Stomach (tissue), 4 donors: Measurements from ENCODE around the gene FAM47E.

ENCODE experiments used
- EP300 ChIP-seq: sonication (generic); formaldehyde crosslinking; IDR thresholded peaks from one replicate; pipeline ENCODE4 v1.6.1; 2017; ENCODE audit warnings: antibody characterized with exemption
- TF ChIP-seq, protein P1 (sequence below), 7 experiments: fragments of 450-650 bp in 4 of 7; fragments of 200-600 bp in 3 of 7; sonication (generic) in 3 of 7; IDR thresholded peaks; one replicate each; pipeline ENCODE4 v1.5.1; 2016 to 2019; ENCODE audit warnings: antibody characterized with exemption in 7 of 7, control low read depth in 2 of 7, mild to moderate bottlenecking in 1 of 7

DNA sequence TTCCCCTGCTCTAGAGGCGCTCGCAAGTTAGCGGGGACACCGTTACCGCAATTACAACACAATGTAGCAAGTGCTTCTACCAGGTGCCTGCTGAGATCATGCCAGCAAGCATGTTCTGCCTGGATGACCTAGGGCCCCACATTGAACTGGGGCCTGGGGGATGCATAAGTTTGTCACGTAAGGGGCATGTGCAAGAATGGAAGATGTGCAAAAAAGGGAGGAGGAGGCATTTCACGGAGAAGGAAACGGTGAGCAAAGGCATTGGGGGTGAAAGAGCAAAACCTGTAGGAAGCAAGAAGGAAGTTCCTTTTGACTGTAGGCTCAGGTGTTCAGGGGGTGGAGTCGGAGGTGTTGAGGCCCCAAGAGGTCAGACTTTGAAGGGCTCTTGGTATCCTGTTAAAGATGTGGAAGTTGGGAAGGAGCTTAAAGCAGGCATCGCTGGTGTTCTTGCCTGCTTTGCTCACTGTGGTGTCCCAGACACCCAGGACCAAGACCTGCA, 37.3 kb upstream of the FAM47E start:
- TF ChIP-seq, protein P1, sequence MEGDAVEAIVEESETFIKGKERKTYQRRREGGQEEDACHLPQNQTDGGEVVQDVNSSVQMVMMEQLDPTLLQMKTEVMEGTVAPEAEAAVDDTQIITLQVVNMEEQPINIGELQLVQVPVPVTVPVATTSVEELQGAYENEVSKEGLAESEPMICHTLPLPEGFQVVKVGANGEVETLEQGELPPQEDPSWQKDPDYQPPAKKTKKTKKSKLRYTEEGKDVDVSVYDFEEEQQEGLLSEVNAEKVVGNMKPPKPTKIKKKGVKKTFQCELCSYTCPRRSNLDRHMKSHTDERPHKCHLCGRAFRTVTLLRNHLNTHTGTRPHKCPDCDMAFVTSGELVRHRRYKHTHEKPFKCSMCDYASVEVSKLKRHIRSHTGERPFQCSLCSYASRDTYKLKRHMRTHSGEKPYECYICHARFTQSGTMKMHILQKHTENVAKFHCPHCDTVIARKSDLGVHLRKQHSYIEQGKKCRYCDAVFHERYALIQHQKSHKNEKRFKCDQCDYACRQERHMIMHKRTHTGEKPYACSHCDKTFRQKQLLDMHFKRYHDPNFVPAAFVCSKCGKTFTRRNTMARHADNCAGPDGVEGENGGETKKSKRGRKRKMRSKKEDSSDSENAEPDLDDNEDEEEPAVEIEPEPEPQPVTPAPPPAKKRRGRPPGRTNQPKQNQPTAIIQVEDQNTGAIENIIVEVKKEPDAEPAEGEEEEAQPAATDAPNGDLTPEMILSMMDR (IDR thresholded peaks at IDR 0.05), result no peak
- TF ChIP-seq EP300, result no peak
